H9 (cell line): ENCODE data around the gene ATAT1. TPM values are rescaled to one million over a fixed set of nuclear protein-coding genes. Genes with fewer than 3 reads are reported as not detected.

Source experiments
- DNase-seq: peaks from one replicate; pipeline ENCODE4 v3.0.0-alpha.2; 2017
- H2AFZ ChIP-seq: one replicate; pipeline ENCODE4 v1.6.1; 2013; ENCODE audit warnings: mild to moderate bottlenecking, low read length, control low read depth, moderate library complexity
- H2AK5ac ChIP-seq: 2 replicates; pipeline ENCODE4 v1.6.1; 2013; ENCODE audit warnings: low read length, control low read depth, mixed read lengths; ENCODE audit not compliant: insufficient read length
- H2BK120ac ChIP-seq: one replicate; pipeline ENCODE4 v1.6.1; 2013; ENCODE audit warnings: low read depth, mild to moderate bottlenecking, low read length, control low read depth, inconsistent platforms; ENCODE audit not compliant: poor library complexity, severe bottlenecking
- H2BK12ac ChIP-seq: 2 replicates; pipeline ENCODE4 v1.6.1; 2013; ENCODE audit warnings: low read length, control low read depth, mixed read lengths, low read depth; ENCODE audit not compliant: insufficient read length
- H2BK15ac ChIP-seq: 2 replicates; pipeline ENCODE4 v1.6.1; 2013; ENCODE audit warnings: low read depth, low read length, control low read depth
- H2BK20ac ChIP-seq: one replicate; pipeline ENCODE4 v1.6.1; 2013; ENCODE audit warnings: low read depth, mild to moderate bottlenecking, low read length, control low read depth, inconsistent platforms; ENCODE audit not compliant: poor library complexity, severe bottlenecking
- H2BK5ac ChIP-seq: 2 replicates; pipeline ENCODE4 v1.6.1; 2013; ENCODE audit warnings: low read length, control low read depth, mixed read lengths; ENCODE audit not compliant: insufficient read length
- H3K14ac ChIP-seq: 2 replicates; pipeline ENCODE4 v1.6.1; 2013; ENCODE audit warnings: low read length, control low read depth; ENCODE audit not compliant: insufficient read depth
- H3K18ac ChIP-seq: 2 replicates; pipeline ENCODE4 v1.6.1; 2013; ENCODE audit warnings: low read depth, mild to moderate bottlenecking, mixed read lengths, low read length, control low read depth; ENCODE audit not compliant: insufficient read length
- H3K23ac ChIP-seq: 2 replicates; pipeline ENCODE4 v1.6.1; 2013; ENCODE audit warnings: low read length, control low read depth, mixed read lengths, low read depth; ENCODE audit not compliant: insufficient read length
- H3K23me2 ChIP-seq: 2 replicates; pipeline ENCODE4 v1.6.1; 2013; ENCODE audit warnings: low read depth, mild to moderate bottlenecking, mixed read lengths, low read length, control low read depth; ENCODE audit not compliant: insufficient read length, poor library complexity, severe bottlenecking
- H3K27ac ChIP-seq: 2 replicates; pipeline ENCODE4 v1.5.1; 2013; ENCODE audit warnings: low read length, control low read depth, mixed read lengths, low read depth; ENCODE audit not compliant: insufficient read length
- H3K27me3 ChIP-seq: 2 replicates; pipeline ENCODE4 v1.6.1; 2013; ENCODE audit warnings: low read length, control low read depth, inconsistent platforms; ENCODE audit not compliant: insufficient read depth
- H3K4ac ChIP-seq: 2 replicates; pipeline ENCODE4 v1.6.1; 2013; ENCODE audit warnings: low read depth, mild to moderate bottlenecking, control low read depth, inconsistent platforms, low read length, moderate library complexity
- H3K4me1 ChIP-seq: 2 replicates; pipeline ENCODE4 v1.6.1; 2013; ENCODE audit warnings: low read length, control low read depth, inconsistent platforms; ENCODE audit not compliant: insufficient read depth
- H3K4me2 ChIP-seq: 2 replicates; pipeline ENCODE4 v1.6.1; 2013; ENCODE audit warnings: low read length, control low read depth, mixed read lengths; ENCODE audit not compliant: insufficient read length, insufficient read depth
- H3K56ac ChIP-seq: 2 replicates; pipeline ENCODE4 v1.6.1; 2013; ENCODE audit warnings: low read depth, mild to moderate bottlenecking, mixed read lengths, low read length, control low read depth; ENCODE audit not compliant: insufficient read length
- H3K79me1 ChIP-seq: 2 replicates; pipeline ENCODE4 v1.6.1; 2013; ENCODE audit warnings: low read depth, mild to moderate bottlenecking, moderate library complexity, low read length, control low read depth, inconsistent platforms; ENCODE audit not compliant: insufficient read depth, poor library complexity, severe bottlenecking
- H3K79me2 ChIP-seq: 2 replicates; pipeline ENCODE4 v1.6.1; 2013; ENCODE audit warnings: low read length, control low read depth, inconsistent platforms; ENCODE audit not compliant: insufficient read depth
- H3K9ac ChIP-seq: 2 replicates; pipeline ENCODE4 v1.6.1; 2013; ENCODE audit warnings: low read length, control low read depth, mixed read lengths; ENCODE audit not compliant: insufficient read length; ENCODE audit errors: extremely low read depth
- H3K9me3 ChIP-seq: one replicate; pipeline ENCODE4 v1.6.1; 2013; ENCODE audit warnings: low read depth, low read length, inconsistent platforms; ENCODE audit not compliant: control insufficient read depth
- H3T11ph ChIP-seq: one replicate; pipeline ENCODE4 v1.6.1; 2013; ENCODE audit warnings: mild to moderate bottlenecking, low read length, control low read depth, inconsistent platforms
- H4K20me1 ChIP-seq: one replicate; pipeline ENCODE4 v1.6.1; 2013; ENCODE audit not compliant: control insufficient read depth, insufficient read length, insufficient read depth
- H4K5ac ChIP-seq: 2 replicates; pipeline ENCODE4 v1.6.1; 2013; ENCODE audit warnings: low read depth, mild to moderate bottlenecking, mixed read lengths, low read length, control low read depth; ENCODE audit not compliant: insufficient read length
- H4K8ac ChIP-seq: replicated peaks from 2 replicates; pipeline ENCODE4 v1.6.1; 2013; ENCODE audit warnings: low read length, control low read depth, mixed read lengths, low read depth; ENCODE audit not compliant: insufficient read length
- H4K91ac ChIP-seq: 2 replicates; pipeline ENCODE4 v1.6.1; 2013; ENCODE audit warnings: low read depth, mild to moderate bottlenecking, moderate library complexity, mixed read lengths, low read length, control low read depth; ENCODE audit not compliant: insufficient read length
- H3K27ac Mint-ChIP-seq, 3 experiments: 2 replicates in 2 of 3; 3 replicates in 1 of 3; pipeline ENCODE4 v1.8.0; 2020 to 2021; ENCODE audit warnings: mixed read lengths in 3 of 3, mild to moderate bottlenecking in 1 of 3, moderate library complexity in 1 of 3
- H3K27me3 Mint-ChIP-seq: 2 replicates; pipeline ENCODE4 v1.8.0; 2021; ENCODE audit warnings: low read depth, mild to moderate bottlenecking, moderate library complexity, mixed read lengths
- H3K36me3 Mint-ChIP-seq, 3 experiments: 2 replicates in 2 of 3; 3 replicates in 1 of 3; pipeline ENCODE4 v1.8.0; 2020 to 2021; ENCODE audit warnings: low read depth in 3 of 3, mixed read lengths in 3 of 3; ENCODE audit not compliant: insufficient read depth in 1 of 3
- H3K4me1 Mint-ChIP-seq, 2 experiments: 2 replicates each; pipeline ENCODE4 v1.8.0; 2020; ENCODE audit warnings: mixed read lengths in 2 of 2
- H3K4me3 Mint-ChIP-seq, 2 experiments: 2 replicates in 1 of 2; 3 replicates in 1 of 2; pipeline ENCODE4 v1.8.0; 2020 to 2021; ENCODE audit warnings: mild to moderate bottlenecking in 2 of 2, mixed read lengths in 2 of 2, moderate library complexity in 1 of 2
- H3K9me3 Mint-ChIP-seq, 2 experiments: 2 replicates in 1 of 2; 3 replicates in 1 of 2; pipeline ENCODE4 v1.8.0; 2020; ENCODE audit warnings: mild to moderate bottlenecking in 2 of 2, mixed read lengths in 2 of 2, moderate library complexity in 1 of 2
- WGBS: extraction: QIAGEN DNeasy Blood & Tissue Kit; methylation state at CpG from one replicate; pipeline ENCODE4 v1.1.7; 2013; ENCODE audit warnings: missing lambda C conversion rate, low lambda C conversion rate, mixed read lengths; ENCODE audit not compliant: insufficient read length; ENCODE audit errors: extremely low coverage; 5-methylcytosine and 5-hydroxymethylcytosine counted together
- total RNA-seq: library from RNA; stranded (reverse); gene quantifications from 2 replicates; pipeline ENCODE4 v1.2.1, GENCODE V29; 2021
- TF ChIP-seq, protein P1 (sequence below): fragments of 200-600 bp; sonication (generic); conservative IDR thresholded peaks from 3 replicates; pipeline ENCODE4 v1.8.0; 2021; ENCODE audit warnings: antibody characterized with exemption, mild to moderate bottlenecking

Gene ATAT1
- total RNA-seq, 1 experiment from 2014 or later: 20.1 TPM

DNA sequence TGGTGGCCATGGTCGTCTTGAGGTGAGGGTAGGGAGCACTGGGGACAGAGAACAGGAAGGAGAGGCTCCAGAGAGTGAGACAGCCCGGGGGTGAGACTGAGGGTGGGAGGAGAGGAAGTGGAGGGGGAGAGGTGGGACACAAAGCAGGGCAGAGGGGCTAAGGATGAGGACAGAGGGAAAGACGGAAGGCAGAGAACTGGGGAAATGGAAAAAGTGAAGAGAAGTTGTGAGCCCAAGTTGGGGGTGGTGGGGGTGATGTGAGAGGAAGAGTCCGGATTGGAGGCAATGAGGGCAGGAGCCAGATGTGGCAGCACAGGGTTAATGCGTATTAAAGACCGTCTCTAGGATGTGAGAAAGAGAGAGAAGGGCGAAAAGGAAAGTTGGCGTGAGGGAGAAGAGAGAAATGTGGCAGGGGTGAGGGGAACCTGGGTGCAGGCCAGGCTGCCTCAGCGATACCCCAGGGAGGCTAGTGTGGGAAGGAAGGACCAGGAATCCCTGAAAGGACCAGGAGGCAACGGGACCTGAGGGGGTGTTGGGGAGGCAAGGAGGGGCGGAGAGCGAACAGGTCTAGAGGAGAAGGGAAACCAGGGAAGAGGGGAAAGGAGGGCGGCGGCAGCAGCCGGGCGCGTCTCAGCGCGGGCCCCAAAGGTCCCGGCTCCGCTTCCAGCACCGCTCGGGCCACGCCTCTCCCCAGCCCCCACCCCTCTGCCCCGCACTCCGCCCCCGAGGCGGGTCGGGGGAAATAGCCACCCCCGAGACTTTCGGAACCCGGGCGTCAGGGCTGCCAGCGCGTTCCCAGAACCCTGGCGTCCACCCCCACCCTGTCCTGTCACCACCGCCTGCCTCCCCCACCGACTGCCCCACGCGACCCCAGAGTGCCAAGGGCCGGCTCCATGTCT, 59.6 kb downstream of the ATAT1 start, which contains the start of gene PPP1R18:
PPP1R18 (minus strand) TSS at position 637 of the 899 bp plus-strand sequence; CDS start at position 10, 627 bp downstream.
- Histone ChIP-seq H4K8ac (no peak within 1 kb of the TSS), H3T11ph (no peak within 1 kb of the TSS), H3K79me1 (no peaks in the 10 kb centered on the region), H3K9me3 (no peaks in the 10 kb centered on the region), H3K4me2 (peak within 1 kb of the TSS; percentile 74), H2AFZ (no peak within 1 kb of the TSS), H2BK15ac (no peak within 1 kb of the TSS), H3K14ac (no peak within 1 kb of the TSS), H3K18ac (no peak within 1 kb of the TSS), H2BK20ac (no peak within 1 kb of the TSS), H4K5ac (no peak within 1 kb of the TSS), H2BK5ac (no peak within 1 kb of the TSS), H4K91ac (no peak within 1 kb of the TSS), H3K79me2 (peaks cover 2% of the 10 kb centered on the region; the same call in 1 of the 2 replicates), H3K56ac (no peak within 1 kb of the TSS), H2BK120ac (no peak within 1 kb of the TSS), H4K20me1 (no peaks in the 10 kb centered on the region), H3K4me1 (peaks cover 17% of the 10 kb centered on the region; the same call in 1 of the 2 replicates), H3K4ac (no peak within 1 kb of the TSS), H3K23ac (no peak within 1 kb of the TSS), H3K9ac (peak within 1 kb of the TSS; percentile 35), H3K23me2 (peaks cover 33% of the 10 kb centered on the region), H3K27me3 (no peaks in the 10 kb centered on the region), H3K27ac (no peak within 1 kb of the TSS), H2BK12ac (no peak within 1 kb of the TSS), H2AK5ac (no peak within 1 kb of the TSS)
- Mint-ChIP-seq H3K27ac (peak within 1 kb of the TSS; percentile 75 to 90 (median 90)), H3K36me3 (peaks cover 4 to 23% (median 15%) of the 10 kb centered on the region in 3 experiments; a peak in 5 of 7 replicates), H3K9me3 (no peaks in the 10 kb centered on the region; a peak in 1 of 5 replicates), H3K27me3 (peaks cover 3% of the 10 kb centered on the region; the same call in 1 of the 2 replicates), H3K4me3 (peak within 1 kb of the TSS; percentile 86 to 88), H3K4me1 (peaks cover 69 to 71% of the 10 kb centered on the region in 2 experiments)
- TF ChIP-seq, protein P1, sequence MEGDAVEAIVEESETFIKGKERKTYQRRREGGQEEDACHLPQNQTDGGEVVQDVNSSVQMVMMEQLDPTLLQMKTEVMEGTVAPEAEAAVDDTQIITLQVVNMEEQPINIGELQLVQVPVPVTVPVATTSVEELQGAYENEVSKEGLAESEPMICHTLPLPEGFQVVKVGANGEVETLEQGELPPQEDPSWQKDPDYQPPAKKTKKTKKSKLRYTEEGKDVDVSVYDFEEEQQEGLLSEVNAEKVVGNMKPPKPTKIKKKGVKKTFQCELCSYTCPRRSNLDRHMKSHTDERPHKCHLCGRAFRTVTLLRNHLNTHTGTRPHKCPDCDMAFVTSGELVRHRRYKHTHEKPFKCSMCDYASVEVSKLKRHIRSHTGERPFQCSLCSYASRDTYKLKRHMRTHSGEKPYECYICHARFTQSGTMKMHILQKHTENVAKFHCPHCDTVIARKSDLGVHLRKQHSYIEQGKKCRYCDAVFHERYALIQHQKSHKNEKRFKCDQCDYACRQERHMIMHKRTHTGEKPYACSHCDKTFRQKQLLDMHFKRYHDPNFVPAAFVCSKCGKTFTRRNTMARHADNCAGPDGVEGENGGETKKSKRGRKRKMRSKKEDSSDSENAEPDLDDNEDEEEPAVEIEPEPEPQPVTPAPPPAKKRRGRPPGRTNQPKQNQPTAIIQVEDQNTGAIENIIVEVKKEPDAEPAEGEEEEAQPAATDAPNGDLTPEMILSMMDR: no peak
- DNase-seq: no peak
- no CpG with 5 or more reads among the region's 41 CpGs for WGBS
